Esophagus muscularis mucosa (tissue), 3 donors: Measurements from ENCODE around the gene DMXL1.

Experiments used
- CTCF ChIP-seq, 3 experiments: fragments of 200-600 bp in 2 of 3; fragments of 450-650 bp in 1 of 3; sonication (generic) in 2 of 3; IDR thresholded peaks; one replicate each; pipeline ENCODE4 v1.5.1; 2017 to 2019; ENCODE audit warnings: antibody characterized with exemption in 3 of 3, mild to moderate bottlenecking in 2 of 3, moderate library complexity in 1 of 3
- POLR2A ChIP-seq: fragments of 450-650 bp; IDR thresholded peaks from one replicate; pipeline ENCODE4 v1.6.1; 2017; ENCODE audit warnings: antibody characterized with exemption, moderate library complexity, mild to moderate bottlenecking, low read depth
- POLR2AphosphoS5 ChIP-seq, 2 donors: sonication (generic); formaldehyde crosslinking; IDR thresholded peaks; one replicate each; pipeline ENCODE4 v1.6.1; 2017; ENCODE audit warnings: antibody characterized with exemption in 2 of 2

DNA sequence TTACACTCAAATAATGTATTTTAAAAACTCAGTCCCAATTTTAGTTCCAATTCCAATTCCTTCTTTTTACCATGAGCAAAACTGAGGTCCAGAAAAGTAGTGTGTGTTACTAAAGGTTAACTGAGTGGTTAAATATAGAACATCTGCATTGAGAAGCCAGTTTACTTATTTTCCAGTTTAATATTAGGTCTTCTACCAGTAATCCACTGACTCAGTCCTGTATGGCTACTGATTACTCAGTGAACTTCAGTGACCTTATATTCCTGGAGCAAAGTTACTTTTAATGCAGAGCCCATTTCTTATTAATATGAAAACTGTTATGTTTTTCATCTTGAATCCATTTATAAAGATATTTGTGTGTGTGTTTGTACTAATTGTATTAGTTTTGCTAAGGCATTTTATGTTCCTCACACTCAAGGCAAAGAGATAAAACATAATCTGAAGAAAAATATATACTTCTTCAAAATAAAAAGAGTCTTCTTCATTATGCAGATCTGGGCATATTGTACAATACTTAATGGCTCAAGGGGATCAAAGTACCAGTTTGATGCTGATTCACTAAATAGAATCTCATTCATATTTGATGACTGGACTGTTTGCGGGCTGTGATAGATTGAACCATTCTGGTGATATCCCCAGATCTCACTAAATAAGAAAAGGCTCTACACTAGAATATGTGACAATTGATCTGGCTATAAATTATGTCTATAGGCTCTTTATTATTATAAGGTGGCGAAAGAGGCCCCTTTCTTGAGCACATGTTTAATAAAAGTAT, 60.8 kb downstream of the DMXL1 start:
- no peak for TF ChIP-seq CTCF (IDR thresholded peaks at IDR 0.05)
- no peak for TF ChIP-seq POLR2AphosphoS5 (IDR thresholded peaks at IDR 0.05)
- no peak for TF ChIP-seq POLR2A
